ENCODE data around the gene WWTR1.

GRCh38 chr3:149515249-149515648, 142.6 kb downstream of the WWTR1 start:
- TF ChIP-seq EGR1 (IDR thresholded peaks at IDR 0.05; ENCODE audit: low read depth in 2 of 2) (no peak), RAD21 (IDR thresholded peaks at IDR 0.05) (no peak), SP1 (IDR thresholded peaks at IDR 0.05) (no peak), CTCF (IDR thresholded peaks at IDR 0.05; ENCODE audit: low read depth, low read length, missing input control) (no peak), ATF3 (IDR thresholded peaks at IDR 0.05) (no peak), REST (IDR thresholded peaks at IDR 0.05) (no peak), MAX (IDR thresholded peaks at IDR 0.05) (no peak), JUND (IDR thresholded peaks at IDR 0.05) (no peak)

Data from liver (tissue), 3 donors.